Transverse colon (tissue), 4 donors: Measurements from ENCODE around the gene KLHL29. TPM values are rescaled to one million over a fixed set of nuclear protein-coding genes. Genes with fewer than 3 reads are reported as not detected.
A peak's percentile ranks its signal among the peaks of the same experiment; 100 is the strongest.

ENCODE experiments used
- DNase-seq: peaks from one replicate; pipeline ENCODE4 v3.0.0-alpha.2; 2019
- H3K27ac ChIP-seq, 4 donors: fragments of 200-600 bp; sonication (generic); 2 replicates each; pipeline ENCODE4 v1.5.1; 2016 to 2018; ENCODE audit warnings: inconsistent platforms in 4 of 4
- H3K27me3 ChIP-seq: fragments of 200-600 bp; sonication (generic); 2 replicates; pipeline ENCODE4 v1.5.1; 2017; ENCODE audit warnings: inconsistent platforms
- H3K36me3 ChIP-seq, 4 donors: fragments of 200-600 bp; sonication (generic); 2 replicates each; pipeline ENCODE4 v1.5.1; 2017 to 2019; ENCODE audit warnings: inconsistent platforms in 4 of 4
- H3K4me1 ChIP-seq, 4 donors: fragments of 200-600 bp; sonication (generic); 2 replicates each; pipeline ENCODE4 v1.5.1; 2017 to 2020; ENCODE audit warnings: inconsistent platforms in 4 of 4
- H3K4me3 ChIP-seq, 4 donors: fragments of 200-600 bp; sonication (generic); 1 replicate in 1 of 4; 2 replicates in 3 of 4; pipeline versions ENCODE4 v1.5.1 to v1.6.1; 2017 to 2019; ENCODE audit warnings: inconsistent platforms in 4 of 4
- H3K9me3 ChIP-seq, 2 donors: fragments of 200-600 bp; sonication (generic); 2 replicates each; pipeline ENCODE4 v1.5.1; 2017 to 2019; ENCODE audit warnings: inconsistent platforms in 2 of 2
- CTCF ChIP-seq, 5 experiments: fragments of 200-600 bp in 3 of 5; fragments of 450-650 bp in 2 of 5; sonication (generic) in 3 of 5; IDR thresholded peaks; 1 replicate in 2 of 5; 2 replicates in 3 of 5; pipeline ENCODE4 v1.5.1; 2016 to 2017; ENCODE audit warnings: antibody characterized with exemption in 5 of 5, inconsistent platforms in 3 of 5, mild to moderate bottlenecking in 2 of 5, moderate library complexity in 1 of 5
- EP300 ChIP-seq: sonication (generic); formaldehyde crosslinking; IDR thresholded peaks from one replicate; pipeline ENCODE4 v1.6.1; 2017; ENCODE audit warnings: antibody characterized with exemption, low read depth
- POLR2A ChIP-seq: fragments of 450-650 bp; IDR thresholded peaks from one replicate; pipeline ENCODE4 v1.6.1; 2016; ENCODE audit warnings: antibody characterized with exemption, mild to moderate bottlenecking, moderate library complexity
- POLR2AphosphoS5 ChIP-seq, 3 donors: sonication (generic); formaldehyde crosslinking; IDR thresholded peaks; one replicate each; pipeline ENCODE4 v1.6.1; 2016; ENCODE audit warnings: antibody characterized with exemption in 3 of 3
- WGBS, 2 donors: methylation state at CpG; one replicate each; pipeline ENCODE4 v1.1.5; 2018; ENCODE audit warnings: low coverage in 1 of 2; 5-methylcytosine and 5-hydroxymethylcytosine counted together
- in situ Hi-C, 4 donors: fragments of 200-750 bp; cut with MboI; loops; one replicate each; pipeline versions ENCODE4 v1.15.0 to v1.15.1; 2017; ENCODE audit warnings: low sequenced_read_pairs in 3 of 4, low pct_ligation_motif_present in 1 of 4, low pct_unique_long_range_greater_than_20kb in 1 of 4
- intact Hi-C: fragments of 100-400 bp; cut with DNase I; formaldehyde crosslinking; loops from one replicate; pipeline ENCODE4 v1.15.1; 2023; ENCODE audit warnings: low total_unique reads
- total RNA-seq, 4 donors: library from RNA; depleted of rRNA; stranded (reverse); fragments of >200 nt; gene quantifications; one replicate each; pipeline ENCODE4 v1.1.0, GENCODE V29; 2016

KLHL29 gene
- total RNA-seq, 4 donors from 2014 or later, result 3.3 to 16.5 (median 5.8) TPM

GRCh38 chr2:23380562-23381065 lies 4.4 kb upstream of the KLHL29 start:
- no peaks in the 10 kb centered on the region for H3K36me3 ChIP-seq
- no peaks in the 10 kb centered on the region for H3K27me3 ChIP-seq
- intact Hi-C loops (loop anchor here (10.0 kb wide), 1 partner anchor 244 kb away; no protein-coding TSS in a partner anchor), in situ Hi-C loops (no loop called here)
- H3K4me1 ChIP-seq, result peaks cover 0 to 13% (median 8%) of the 10 kb centered on the region in 4 donors
- WGBS, 2 donors, result 25% methylated on average over 4 of the region's 4 CpGs; no CpG with 5 or more reads in 1 of the 2 donors
- no peaks in the 10 kb centered on the region for H3K9me3 ChIP-seq
- H3K27ac ChIP-seq, result no peak overlapping the region
- H3K4me3 ChIP-seq, result no peak overlapping the region
- TF ChIP-seq EP300 (no peak), CTCF (IDR thresholded peaks at IDR 0.05) (no peak), POLR2A (no peak), POLR2AphosphoS5 (IDR thresholded peaks at IDR 0.05) (no peak)
- DNase-seq, result no peak

- TF ChIP-seq EP300, result no peak
- no peak for TF ChIP-seq CTCF (IDR thresholded peaks at IDR 0.05)
- no peak for TF ChIP-seq POLR2AphosphoS5 (IDR thresholded peaks at IDR 0.05)
- no peak for TF ChIP-seq POLR2A
- Histone ChIP-seq H3K36me3 (no peaks in the 10 kb centered on the region), H3K27me3 (peaks cover 3% of the 10 kb centered on the region), H3K9me3 (no peaks in the 10 kb centered on the region), H3K4me1 (peaks cover 0 to 15% (median 11%) of the 10 kb centered on the region in 4 donors), H3K27ac (no peak overlapping the region), H3K4me3 (no peak overlapping the region)
- intact Hi-C loops (loop anchor here (10.0 kb wide), 1 partner anchor 244 kb away; no protein-coding TSS in a partner anchor), in situ Hi-C loops (no loop called here)
- WGBS, 2 donors, result 23 to 29% methylated on average over 6 of the region's 6 CpGs
- DNase-seq, result peak; percentile 43
Observed at GRCh38 chr2:23381084-23381483, 3.9 kb upstream of the KLHL29 start.

- H3K4me1 ChIP-seq, result peaks cover 0 to 19% (median 15%) of the 10 kb centered on the region in 4 donors
- TF ChIP-seq EP300 (no peak), CTCF (IDR thresholded peaks at IDR 0.05) (no peak)
- intact Hi-C loops (loop anchor here (10.0 kb wide), 1 partner anchor 243 kb away; no protein-coding TSS in a partner anchor), in situ Hi-C loops (no loop called here)
- no peak overlapping the region for H3K4me3 ChIP-seq
- WGBS, 2 donors, result 52% methylated on average over 3 of the region's 3 CpGs; no CpG with 5 or more reads in 1 of the 2 donors
- no peak overlapping the region for H3K27ac ChIP-seq
- DNase-seq, result no peak
- peaks cover 7% of the 10 kb centered on the region for H3K27me3 ChIP-seq
- no peaks in the 10 kb centered on the region for H3K9me3 ChIP-seq
- no peaks in the 10 kb centered on the region for H3K36me3 ChIP-seq
Observed at GRCh38 chr2:23381485-23381884, 3.5 kb upstream of the KLHL29 start.

- Histone ChIP-seq H3K27ac (no peak overlapping the region), H3K9me3 (no peaks in the 10 kb centered on the region), H3K36me3 (no peaks in the 10 kb centered on the region), H3K27me3 (peaks cover 24% of the 10 kb centered on the region), H3K4me3 (no peak overlapping the region), H3K4me1 (peaks cover 0 to 33% (median 22%) of the 10 kb centered on the region in 4 donors)
- 96% methylated on average over 4 of the region's 4 CpGs; no CpG with 5 or more reads in 1 of the 2 donors for WGBS, 2 donors
- in situ Hi-C loops (no loop called here), intact Hi-C loops (loop anchor here (10.0 kb wide), 1 partner anchor 242 kb away; no protein-coding TSS in a partner anchor)
- TF ChIP-seq EP300, result no peak
- DNase-seq, result no peak
Observed at GRCh38 chr2:23383100-23383499, 1.9 kb upstream of the KLHL29 start.

- Histone ChIP-seq H3K27ac (peak overlapping the region; percentile 77 to 88 (median 84)), H3K9me3 (no peaks in the 10 kb centered on the region), H3K4me1 (peaks cover 0 to 31% (median 22%) of the 10 kb centered on the region in 4 donors), H3K27me3 (peaks cover 34% of the 10 kb centered on the region), H3K36me3 (no peaks in the 10 kb centered on the region), H3K4me3 (peak overlapping the region; percentile 52 to 82 (median 62))
- in situ Hi-C loops (no loop called here), intact Hi-C loops (loop anchor here (10.0 kb wide), 1 partner anchor 239 kb away; no protein-coding TSS in a partner anchor)
- TF ChIP-seq EP300 (no peak), POLR2AphosphoS5 (IDR thresholded peaks at IDR 0.05) (no peak), POLR2A (no peak), CTCF (IDR thresholded peaks at IDR 0.05) (peak in 1 of 5 experiments; percentile 5)
- 0% methylated on average over 16 of the region's 52 CpGs; no CpG with 5 or more reads in 1 of the 2 donors for WGBS, 2 donors
- DNase-seq, result peak; percentile 26
Observed at GRCh38 chr2:23385351-23385747, 370 bp downstream of the KLHL29 start.
